Peyer's patch (tissue), 4 donors: ENCODE data around the gene SCUBE1. TPM values are rescaled to one million over a fixed set of nuclear protein-coding genes. Genes with fewer than 3 reads are reported as not detected.

Experiments used
- DNase-seq, 3 donors: peaks; one replicate each; pipeline ENCODE4 v3.0.0-alpha.2; 2017 to 2019
- H3K27ac ChIP-seq, 4 donors: fragments of 200-600 bp; sonication (generic); one replicate each; pipeline ENCODE4 v1.5.1; 2016 to 2019
- H3K27me3 ChIP-seq, 2 donors: fragments of 200-600 bp; sonication (generic); one replicate each; pipeline ENCODE4 v1.5.1; 2019
- H3K36me3 ChIP-seq, 3 donors: fragments of 200-600 bp; sonication (generic); one replicate each; pipeline ENCODE4 v1.5.1; 2016 to 2019
- H3K4me1 ChIP-seq, 4 donors: fragments of 200-600 bp; sonication (generic); one replicate each; pipeline ENCODE4 v1.5.1; 2016 to 2019
- H3K4me3 ChIP-seq, 4 donors: fragments of 200-600 bp; sonication (generic); 1 replicate in 3 of 4; 2 replicates in 1 of 4; pipeline ENCODE4 v1.5.1; 2016 to 2019; ENCODE audit warnings: mild to moderate bottlenecking in 1 of 4
- H3K9me3 ChIP-seq, 4 donors: fragments of 200-600 bp; sonication (generic); one replicate each; pipeline ENCODE4 v1.5.1; 2016 to 2019; ENCODE audit warnings: mild to moderate bottlenecking in 1 of 4
- CTCF ChIP-seq, 6 experiments: fragments of 450-650 bp in 4 of 6; fragments of 200-600 bp in 2 of 6; sonication (generic) in 1 of 6; IDR thresholded peaks; one replicate each; pipeline ENCODE4 v1.5.1; 2017 to 2019; ENCODE audit warnings: antibody characterized with exemption in 6 of 6, mild to moderate bottlenecking in 3 of 6, moderate library complexity in 1 of 6
- POLR2A ChIP-seq, 2 donors: fragments of 450-650 bp; IDR thresholded peaks; one replicate each; pipeline ENCODE4 v1.5.1; 2017; ENCODE audit warnings: antibody characterized with exemption in 2 of 2, mild to moderate bottlenecking in 2 of 2, moderate library complexity in 2 of 2
- total RNA-seq, 4 donors: library from RNA; depleted of rRNA; stranded (reverse); fragments of >200 nt; gene quantifications; one replicate each; pipeline ENCODE4 v1.1.0, GENCODE V29; 2016

Gene SCUBE1
- total RNA-seq, 4 donors from 2014 or later: 1.6 to 47.9 (median 7.9) TPM

DNA sequence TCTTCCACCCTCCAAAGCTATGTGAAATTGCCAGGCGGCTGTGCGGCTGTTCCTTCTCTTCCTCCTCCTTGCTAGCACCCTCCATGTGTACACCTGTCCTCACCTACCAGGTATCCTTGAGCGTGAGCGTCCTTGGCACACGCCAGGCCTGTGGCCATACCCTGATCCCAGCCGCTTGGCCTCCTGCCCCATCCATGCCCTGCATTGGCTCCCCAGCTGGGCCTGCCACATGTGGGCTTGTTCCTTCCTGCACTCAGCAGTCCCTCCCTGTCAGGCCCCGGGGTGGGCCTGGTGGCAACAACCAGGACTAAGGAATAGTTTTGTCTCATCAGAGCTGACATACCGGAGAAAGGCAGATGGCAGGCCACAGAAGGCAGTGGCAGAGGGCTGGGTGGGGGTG, 40.0 kb downstream of the SCUBE1 start:
- DNase-seq: peak in 1 of 3 donors; percentile 34
- Histone ChIP-seq H3K27ac (no peak overlapping the region), H3K36me3 (no peaks in the 10 kb centered on the region), H3K4me3 (no peak overlapping the region), H3K27me3 (no peaks in the 10 kb centered on the region), H3K9me3 (no peaks in the 10 kb centered on the region), H3K4me1 (peaks cover 0 to 3% (median 0%) of the 10 kb centered on the region in 4 donors)
- TF ChIP-seq POLR2A (IDR thresholded peaks at IDR 0.05): no peak
- no peak for TF ChIP-seq CTCF (IDR thresholded peaks at IDR 0.05)

DNA sequence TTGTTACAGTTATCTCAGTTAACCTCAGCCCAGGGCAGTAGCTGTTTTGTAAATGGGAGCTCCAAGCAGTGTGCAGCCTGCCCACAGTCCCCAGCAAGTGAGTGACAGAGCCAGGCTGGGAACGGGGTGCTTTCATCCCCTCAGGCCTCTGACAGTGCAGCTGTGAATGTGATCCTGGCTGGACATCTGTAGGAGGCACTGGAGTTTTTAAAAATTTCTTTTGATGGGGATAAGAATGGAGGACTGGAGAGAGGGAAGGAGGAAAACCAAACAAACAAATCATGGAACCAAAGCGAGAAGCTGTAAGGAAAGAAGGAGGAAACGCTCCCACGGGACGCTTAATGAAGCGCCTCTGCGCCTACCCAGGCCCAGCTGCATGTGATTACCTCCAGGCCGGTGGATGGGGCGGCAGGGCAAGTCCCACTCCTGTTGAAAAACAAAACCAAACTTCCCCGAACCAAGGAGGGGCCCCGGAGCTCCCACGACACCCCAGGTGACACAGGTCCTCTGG, 40.6 kb downstream of the SCUBE1 start:
- no peaks in the 10 kb centered on the region for H3K36me3 ChIP-seq
- no peak overlapping the region for H3K27ac ChIP-seq
- no peaks in the 10 kb centered on the region for H3K9me3 ChIP-seq
- TF ChIP-seq POLR2A (IDR thresholded peaks at IDR 0.05) (no peak), CTCF (IDR thresholded peaks at IDR 0.05) (no peak)
- peaks cover 0 to 9% (median 0%) of the 10 kb centered on the region in 4 donors for H3K4me1 ChIP-seq
- no peak for DNase-seq
- H3K4me3 ChIP-seq: no peak overlapping the region
- no peaks in the 10 kb centered on the region for H3K27me3 ChIP-seq

GRCh38 chr22:43301866-43302265, 41.3 kb downstream of the SCUBE1 start:
- Histone ChIP-seq H3K4me3 (no peak overlapping the region), H3K27ac (no peak overlapping the region), H3K27me3 (no peaks in the 10 kb centered on the region), H3K9me3 (no peaks in the 10 kb centered on the region), H3K4me1 (peaks cover 0 to 16% (median 0%) of the 10 kb centered on the region in 4 donors), H3K36me3 (no peaks in the 10 kb centered on the region)
- no peak for TF ChIP-seq CTCF (IDR thresholded peaks at IDR 0.05)
- no peak for TF ChIP-seq POLR2A (IDR thresholded peaks at IDR 0.05)
- no peak for DNase-seq

GRCh38 chr22:43300891-43301676, 42.1 kb downstream of the SCUBE1 start:
- no peak for DNase-seq
- Histone ChIP-seq H3K9me3 (no peaks in the 10 kb centered on the region), H3K4me3 (no peak overlapping the region), H3K27ac (no peak overlapping the region), H3K27me3 (no peaks in the 10 kb centered on the region), H3K4me1 (peaks cover 0 to 21% (median 0%) of the 10 kb centered on the region in 4 donors), H3K36me3 (no peaks in the 10 kb centered on the region)
- no peak for TF ChIP-seq POLR2A (IDR thresholded peaks at IDR 0.05)
- TF ChIP-seq CTCF (IDR thresholded peaks at IDR 0.05): no peak

- H3K27ac ChIP-seq: no peak overlapping the region
- DNase-seq: no peak
- H3K36me3 ChIP-seq: no peaks in the 10 kb centered on the region
- H3K4me3 ChIP-seq: no peak overlapping the region
- no peaks in the 10 kb centered on the region for H3K9me3 ChIP-seq
- TF ChIP-seq CTCF (IDR thresholded peaks at IDR 0.05) (no peak), POLR2A (IDR thresholded peaks at IDR 0.05) (no peak)
- H3K27me3 ChIP-seq: no peaks in the 10 kb centered on the region
- H3K4me1 ChIP-seq: peaks cover 0 to 24% (median 0%) of the 10 kb centered on the region in 4 donors
These were observed 43.4 kb downstream of the SCUBE1 start for GRCh38 chr22:43299736-43300135.
